GM19023 (cell line): ENCODE measurements around the gene PDZD4.

Experiments used
- ATAC-seq: cut with Tn5 transposase; IDR thresholded peaks from one replicate; pipeline ENCODE4 v1.9.1; 2021; ENCODE audit warnings: mild to moderate bottlenecking, moderate library complexity; ENCODE audit not compliant: unreplicated experiment

The PDZD4 gene

GRCh38 chrX:153761863-153762262 is 68.5 kb downstream of the PDZD4 start:
- ATAC-seq = no peak

- no peak for ATAC-seq
These were observed 75.2 kb downstream of the PDZD4 start for GRCh38 chrX:153755136-153755535.
